HL-60/S4 treated with retinoic acid at 250 ng/mL for 4 days and 3 days (cell line): ENCODE results near the gene PPP4R4.
"Not testable (repeated sequence)": the region's sequence is repeated elsewhere in the genome, so short reads cannot be mapped to it uniquely, and the experiment has no call there.

Source experiments
- in situ Hi-C: fragments of 300-500 bp; cut with MboI; formaldehyde crosslinking; loops from 2 replicates; pipeline ENCODE4 v1.7.0; 2022; ENCODE audit warnings: low sequenced_read_pairs

Gene PPP4R4

DNA sequence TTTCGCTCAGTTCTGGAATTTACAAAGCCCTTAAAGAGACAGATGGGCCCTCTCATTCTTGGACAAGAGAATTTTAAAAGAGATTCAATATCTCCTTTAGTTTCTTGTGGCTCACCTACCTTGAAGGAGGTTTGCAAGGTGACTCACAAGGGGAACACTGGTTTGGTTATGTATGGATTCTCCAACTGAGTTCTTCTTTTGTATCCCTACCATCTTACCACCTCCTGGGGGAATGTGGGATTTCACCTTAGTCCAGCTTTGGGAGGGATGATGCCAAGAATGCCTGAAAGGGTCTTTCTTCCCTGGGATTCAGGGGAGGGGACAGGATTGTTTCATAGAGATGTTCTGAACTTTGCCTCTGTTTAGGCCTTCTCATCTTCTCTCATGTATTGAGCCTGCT, 3.7 kb downstream of the PPP4R4 start:
- in situ Hi-C loops: no loop called here

DNA sequence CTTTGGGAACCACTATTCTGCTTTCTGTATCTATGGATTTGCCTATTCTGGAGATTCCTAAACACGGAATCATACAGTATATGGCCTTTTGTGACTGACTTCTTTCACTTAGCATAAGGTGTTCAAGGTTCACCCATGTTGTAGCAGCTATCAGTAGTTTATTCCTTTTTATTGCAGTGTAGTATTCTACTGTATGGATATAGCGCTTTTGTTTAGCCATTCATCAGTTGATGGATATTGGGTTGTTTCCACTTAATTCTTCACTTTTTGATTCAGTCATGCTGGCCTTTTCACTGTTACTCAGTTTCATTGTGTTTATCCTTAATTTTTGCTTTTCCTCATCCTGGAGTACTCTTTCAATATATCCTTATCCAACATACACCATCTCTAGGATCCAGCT, 5.1 kb downstream of the PPP4R4 start:
- in situ Hi-C loops: no loop called here

DNA sequence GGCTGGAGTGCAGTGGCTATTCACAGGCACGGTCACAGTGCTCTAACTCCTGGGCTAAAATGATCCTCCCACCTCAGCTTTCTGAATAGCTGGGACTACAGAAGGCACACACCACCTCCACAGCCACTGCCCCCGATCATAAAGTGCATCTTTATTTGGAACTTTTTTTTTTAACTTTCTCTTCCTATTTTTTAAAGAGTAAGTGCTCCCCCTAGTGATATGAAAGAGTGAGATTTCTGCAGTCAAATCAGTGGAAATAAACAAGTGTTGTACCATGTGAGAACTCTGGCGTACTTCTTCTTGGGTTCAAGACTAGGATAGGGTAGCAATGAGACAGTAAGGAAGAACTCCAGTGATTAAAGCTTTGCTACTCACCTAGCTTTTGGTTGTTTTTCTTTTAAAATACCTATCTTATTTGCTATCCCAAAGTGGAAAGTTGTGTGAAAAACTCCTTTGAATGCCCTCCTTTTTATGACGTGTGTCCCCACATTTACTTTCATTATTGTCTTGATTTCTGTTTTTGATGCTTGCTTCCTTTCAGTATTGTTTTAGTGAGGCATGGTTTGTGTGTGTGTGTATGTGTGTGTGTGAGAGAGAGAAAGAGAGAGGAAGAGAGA, 6.6 kb downstream of the PPP4R4 start:
- in situ Hi-C loops: no loop called here

DNA sequence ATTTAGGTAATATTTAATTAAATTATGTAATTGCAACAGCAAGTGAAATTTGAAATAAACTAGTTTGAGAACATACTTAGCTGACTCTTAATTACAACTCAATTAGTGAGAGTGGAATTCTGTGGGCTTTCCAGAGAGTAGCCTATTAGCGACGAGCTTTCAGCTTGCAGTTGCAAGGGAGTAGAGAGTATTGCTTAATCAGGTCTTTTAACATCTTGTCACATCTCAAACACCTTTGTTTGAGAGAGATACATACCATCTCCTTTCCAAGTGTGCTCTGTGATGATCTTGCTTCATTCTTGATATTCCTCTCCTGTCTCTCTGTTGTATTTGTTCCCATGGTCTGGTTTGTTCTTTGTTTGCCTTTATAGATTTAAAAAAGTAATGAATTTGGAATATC, 7.7 kb downstream of the PPP4R4 start:
- in situ Hi-C loops: no loop called here

DNA sequence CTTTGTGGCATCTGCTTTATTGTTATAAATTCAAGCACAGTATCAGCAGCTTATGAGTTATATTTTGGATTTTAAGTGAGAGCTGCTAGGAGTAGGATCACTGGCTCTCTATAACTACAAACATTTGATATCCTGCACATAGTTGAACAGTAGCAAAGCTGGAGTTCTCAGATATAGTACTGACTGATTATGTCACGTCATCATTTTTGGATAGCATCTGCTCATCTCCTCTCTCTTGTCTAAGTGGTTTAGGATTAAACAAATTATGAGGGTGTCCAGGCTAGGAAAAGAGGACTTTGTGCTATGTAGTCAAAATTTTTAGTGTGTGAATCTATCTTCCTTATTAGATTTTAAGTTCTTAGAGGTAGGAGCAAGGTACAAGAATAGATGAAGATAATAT, 18.4 kb downstream of the PPP4R4 start:
- in situ Hi-C loops: no loop called here

DNA sequence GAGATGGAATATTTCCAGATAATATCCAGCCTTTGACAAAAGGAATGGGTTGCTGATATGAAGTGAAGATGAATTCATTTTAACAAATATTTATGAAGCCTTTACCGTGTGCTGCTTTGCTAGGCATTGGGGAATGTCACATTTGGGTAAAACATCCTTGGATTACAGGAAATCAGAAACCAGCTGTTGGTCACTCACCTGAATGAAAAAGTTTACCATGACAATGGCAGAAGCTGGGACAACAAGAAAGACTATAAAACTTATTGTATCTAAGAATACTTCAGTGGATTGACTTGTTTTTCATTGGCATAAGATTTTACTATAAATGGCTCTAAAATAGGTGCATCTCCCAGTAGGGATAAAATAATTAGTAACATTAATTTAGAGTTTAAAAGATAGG, 19.7 kb downstream of the PPP4R4 start:
- in situ Hi-C loops: no loop called here

DNA sequence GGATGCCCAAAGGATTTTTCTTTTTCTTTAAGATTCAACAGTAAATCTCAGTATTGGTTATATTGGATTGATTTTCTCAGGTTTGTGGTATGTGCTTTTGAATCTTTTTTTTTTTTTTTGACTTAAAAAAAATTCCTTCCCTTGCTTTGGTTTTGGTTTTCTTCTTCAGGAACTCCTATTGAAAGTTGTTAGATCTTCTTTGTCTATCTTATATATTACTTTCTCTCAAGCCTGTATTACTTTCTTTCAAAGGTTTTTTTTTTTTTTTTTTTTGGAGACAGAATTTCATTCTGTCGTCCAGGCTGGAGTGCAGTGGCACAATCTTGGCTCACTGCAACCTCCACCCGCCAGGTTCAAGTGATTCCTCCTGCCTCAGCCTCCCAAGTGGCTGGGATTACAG, 21.9 kb downstream of the PPP4R4 start:
- in situ Hi-C loops: no loop called here

DNA sequence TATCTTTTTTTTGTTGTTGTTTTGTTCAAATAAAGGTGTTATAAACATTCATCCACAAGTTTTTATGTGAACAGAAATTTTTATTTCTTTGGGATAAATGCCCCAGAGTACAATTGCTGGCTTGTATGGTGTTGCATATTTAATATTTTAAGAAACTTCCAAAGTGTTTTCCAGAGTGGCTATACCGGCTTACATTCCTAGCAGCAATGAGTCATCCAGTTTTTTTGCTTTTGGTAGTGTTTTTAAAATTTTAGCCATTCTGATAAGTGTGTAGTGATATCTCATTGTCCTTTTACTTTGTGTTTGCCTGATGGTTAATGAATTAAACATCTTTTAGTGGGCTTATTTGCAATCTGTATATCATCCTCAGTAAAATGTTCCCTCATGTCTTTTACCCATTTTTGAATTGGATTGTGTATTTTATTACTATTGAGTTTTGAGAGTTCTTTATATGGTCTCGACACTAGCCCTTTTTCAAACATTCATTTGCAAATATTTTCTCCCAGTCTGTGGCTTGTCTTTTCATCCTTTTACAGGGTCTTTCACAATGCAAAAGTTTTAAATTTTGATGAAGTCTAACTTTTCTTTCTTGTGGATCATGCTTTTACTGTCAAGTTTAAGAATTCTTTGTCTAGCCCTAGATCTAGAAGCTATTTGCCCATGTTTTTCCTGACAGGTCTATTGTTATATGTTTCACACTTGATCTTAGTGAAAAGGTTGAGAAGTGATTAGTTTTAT, 29.5 kb downstream of the PPP4R4 start:
- in situ Hi-C loops: no loop called here

DNA sequence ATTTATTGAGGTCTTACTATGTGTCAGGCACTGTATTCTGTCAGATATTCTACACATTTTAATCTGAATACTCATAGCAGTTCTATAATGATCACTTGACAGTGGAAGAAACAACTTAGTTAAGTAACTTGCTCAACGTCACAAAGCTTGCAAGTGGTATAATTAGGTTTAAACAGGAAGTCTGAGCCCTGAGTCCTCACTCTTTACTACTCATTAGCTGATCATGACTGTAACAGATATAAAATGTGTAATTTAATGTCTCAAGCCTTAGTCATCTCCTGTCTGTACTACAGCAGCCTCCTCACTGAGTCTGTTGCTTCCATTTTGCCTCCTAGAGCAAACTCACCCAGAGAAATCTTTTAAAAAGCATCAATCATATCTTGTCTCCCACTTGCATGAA, 38.9 kb downstream of the PPP4R4 start:
- in situ Hi-C loops: no loop called here

DNA sequence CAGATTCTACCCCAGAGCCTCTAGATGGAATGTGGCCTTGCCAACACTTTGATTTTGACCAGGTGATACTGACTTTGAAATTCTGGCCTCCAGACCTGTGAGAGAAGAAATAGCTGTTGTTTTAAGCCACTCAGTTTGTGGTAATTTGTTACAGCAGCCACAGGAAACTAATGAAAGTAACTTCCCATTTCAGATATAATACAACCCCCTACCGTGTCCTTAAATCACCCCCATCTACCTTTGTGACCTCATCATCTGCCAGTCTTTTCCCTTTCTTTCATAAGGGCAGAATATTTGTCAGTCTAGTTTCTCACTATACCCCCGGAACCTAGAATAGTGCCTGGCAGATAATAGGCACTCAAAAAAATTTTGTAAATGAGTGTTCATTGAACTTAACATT, 39.6 kb downstream of the PPP4R4 start:
- in situ Hi-C loops: no loop called here

DNA sequence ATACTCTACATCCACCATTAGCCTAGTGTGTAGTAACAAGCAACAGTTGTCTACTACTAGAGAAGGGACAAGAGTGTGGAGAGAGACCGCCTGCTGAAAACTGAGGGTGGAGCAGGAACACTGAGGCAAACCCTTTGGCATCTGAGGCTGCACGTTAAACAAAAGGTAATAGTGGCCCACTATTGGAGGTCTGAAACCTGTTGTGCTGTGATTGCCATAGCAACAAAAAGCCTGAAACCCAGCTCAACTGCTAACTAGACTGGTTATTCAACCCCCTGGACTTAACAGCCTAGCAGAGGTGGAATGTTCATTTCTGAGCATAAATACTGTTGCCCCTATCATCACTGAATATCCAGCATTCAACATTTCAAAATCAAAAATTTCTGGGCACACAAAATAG, 43.0 kb downstream of the PPP4R4 start:
- in situ Hi-C loops: no loop called here

DNA sequence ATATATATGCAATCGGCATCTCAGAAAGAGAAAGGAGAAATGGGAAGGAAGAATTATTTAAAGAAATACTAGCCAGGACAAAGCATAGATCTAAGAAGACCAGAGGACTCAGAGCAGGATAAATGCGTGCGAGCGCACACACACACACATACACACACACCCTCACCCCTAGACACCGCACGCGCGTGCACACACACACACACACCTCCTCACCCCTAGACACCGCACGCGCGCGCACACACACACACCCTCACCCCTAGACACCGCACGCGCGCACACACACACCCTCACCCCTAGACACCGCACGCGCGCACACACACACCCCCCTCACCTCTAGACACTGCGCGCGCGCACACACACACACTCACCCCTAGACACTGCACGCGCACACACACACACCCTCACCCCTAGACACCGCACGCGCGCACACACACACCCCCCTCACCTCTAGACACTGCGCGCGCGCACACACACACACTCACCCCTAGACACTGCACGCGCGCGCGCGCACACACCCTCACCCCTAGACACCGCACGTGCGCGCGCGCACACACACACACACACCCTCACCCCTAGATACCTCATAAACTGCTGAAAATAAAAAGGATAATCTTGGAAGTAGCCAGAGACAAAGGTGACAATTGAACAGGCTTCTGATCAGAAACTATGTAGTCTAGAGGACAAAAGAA, 44.2 kb downstream of the PPP4R4 start:
- in situ Hi-C loops: not testable (repeated sequence)

DNA sequence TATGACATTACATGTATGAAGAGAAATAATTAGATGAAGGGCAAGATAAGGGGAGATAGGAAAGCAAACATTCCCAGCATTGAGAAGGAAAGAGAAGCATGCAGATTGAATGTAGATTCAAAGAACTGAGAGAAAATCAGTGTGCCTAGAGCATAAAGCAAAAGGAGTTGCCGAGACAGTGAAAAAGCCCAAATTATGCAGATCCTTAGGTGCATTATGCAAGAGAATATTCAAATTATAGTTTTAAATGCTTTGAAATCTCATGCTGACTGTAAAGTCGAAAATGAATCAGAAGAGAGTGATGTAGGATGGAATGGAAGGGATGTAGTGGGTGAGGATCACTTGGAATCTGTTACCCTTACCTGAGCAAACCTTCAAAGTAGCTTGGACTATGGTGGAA, 49.9 kb downstream of the PPP4R4 start:
- in situ Hi-C loops: no loop called here

DNA sequence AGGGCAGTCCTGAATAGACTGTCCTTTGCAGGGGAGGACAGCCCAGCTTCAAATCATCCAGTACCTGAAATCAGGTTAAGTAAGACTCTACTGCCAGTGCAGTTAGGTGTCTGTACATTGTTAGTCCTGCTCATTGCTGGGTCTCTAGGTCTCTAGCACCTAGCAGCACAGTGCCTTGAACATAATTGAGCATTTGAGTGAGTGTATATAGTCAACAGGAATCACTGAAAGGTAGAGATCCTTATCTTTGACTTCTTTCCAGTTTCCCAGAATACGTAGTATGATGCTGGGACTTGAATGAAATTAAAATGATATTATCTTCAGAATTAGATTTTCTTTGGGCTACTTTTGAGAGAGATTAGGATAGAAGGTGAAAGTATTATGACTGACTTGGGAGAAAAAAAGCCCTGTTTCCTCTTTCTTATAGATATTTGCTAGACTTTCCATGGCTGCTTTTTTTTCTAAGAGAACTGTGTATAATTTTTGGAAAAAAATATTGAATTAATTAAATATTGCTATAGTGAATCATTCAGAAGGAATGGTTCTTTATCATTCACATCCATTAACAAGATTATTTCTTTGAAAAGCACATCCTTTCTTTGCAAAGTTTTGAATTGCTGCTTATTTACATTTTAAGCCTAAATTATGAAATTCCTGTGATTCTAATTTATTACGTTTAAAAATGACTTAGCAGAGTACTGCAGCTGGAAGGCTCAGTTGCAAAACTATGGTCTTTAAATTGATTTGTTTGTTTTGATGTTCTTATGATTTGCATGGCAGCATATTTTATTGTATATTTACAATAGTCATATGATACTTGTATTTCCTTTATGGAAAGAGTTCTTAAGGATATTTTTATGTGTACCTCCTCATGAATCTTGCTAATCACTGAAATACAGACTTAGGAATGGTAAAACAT, 51.6 kb downstream of the PPP4R4 start:
- in situ Hi-C loops: no loop called here

DNA sequence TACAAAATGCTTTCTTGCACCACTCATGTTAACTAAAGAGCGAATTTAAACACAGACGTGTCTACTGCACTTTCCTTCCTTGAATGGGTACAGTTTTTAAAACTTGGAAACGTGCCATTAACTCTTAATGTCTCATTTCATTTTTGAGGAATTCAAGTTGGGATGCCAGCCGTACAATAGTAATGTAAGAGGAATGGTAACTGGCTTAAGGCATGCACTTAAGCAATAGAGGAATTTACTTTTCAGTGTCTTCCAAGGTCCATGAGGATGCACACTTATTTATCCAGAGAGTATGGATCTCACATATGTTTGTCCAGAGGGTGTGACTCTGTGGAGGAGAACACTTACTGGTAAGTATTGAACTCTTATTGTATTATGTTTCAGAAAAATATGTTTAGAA, 52.9 kb downstream of the PPP4R4 start:
- in situ Hi-C loops: no loop called here

DNA sequence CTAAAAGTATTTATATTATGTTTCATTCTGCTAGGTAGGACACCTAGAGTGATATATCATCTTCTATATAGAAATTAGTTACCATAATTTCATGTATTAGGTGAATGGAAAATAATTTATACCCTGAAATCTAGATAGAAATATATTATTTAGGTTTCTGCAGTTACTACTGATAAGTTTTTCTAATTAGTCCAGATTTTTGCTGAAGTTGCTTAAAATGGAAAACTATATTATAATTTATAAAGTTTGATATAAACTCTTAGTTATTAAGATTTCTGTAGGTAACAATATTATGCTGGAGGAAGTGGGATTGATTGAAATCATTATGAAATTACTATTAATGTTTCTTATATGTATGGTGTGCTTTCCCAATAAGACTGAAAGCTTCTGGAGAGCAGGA, 62.9 kb downstream of the PPP4R4 start:
- in situ Hi-C loops: no loop called here

DNA sequence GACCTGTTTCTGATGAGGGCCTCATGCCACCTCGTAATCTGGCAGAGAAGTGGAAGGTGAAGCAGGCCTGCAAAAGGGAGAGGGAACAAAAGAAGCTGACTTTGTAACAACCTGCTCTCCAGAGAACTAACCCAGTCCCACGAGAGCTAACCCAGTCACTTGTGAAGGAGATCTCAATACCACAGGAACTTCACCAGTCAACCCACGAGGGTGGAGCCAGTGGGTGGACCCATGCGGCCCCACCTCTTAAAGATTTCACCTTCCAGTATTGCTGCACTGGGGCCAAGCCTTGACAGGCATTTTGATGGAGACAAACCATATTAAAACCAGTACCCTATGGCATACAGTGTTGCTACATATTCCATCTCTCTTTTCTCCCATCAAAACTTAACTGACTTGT, 63.9 kb downstream of the PPP4R4 start:
- in situ Hi-C loops: no loop called here

DNA sequence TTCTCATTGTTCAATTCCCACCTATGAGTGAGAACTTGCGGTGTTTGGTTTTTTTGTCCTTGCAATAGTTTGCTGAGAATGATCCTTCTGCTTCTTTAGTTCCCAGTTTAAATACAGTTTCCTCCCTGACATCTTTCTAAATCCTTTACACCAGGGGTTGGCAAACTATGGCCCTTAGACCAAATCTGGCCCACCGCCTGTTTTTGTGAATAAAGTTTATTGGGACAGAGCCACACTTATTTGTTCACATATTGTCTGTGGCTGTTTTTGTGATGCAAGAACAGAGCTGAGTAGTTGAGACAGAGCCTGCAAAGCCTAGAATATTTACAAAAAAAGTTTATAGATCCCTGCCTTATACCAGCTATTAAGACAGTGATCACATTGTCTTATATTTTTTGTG, 65.3 kb downstream of the PPP4R4 start:
- in situ Hi-C loops: no loop called here

DNA sequence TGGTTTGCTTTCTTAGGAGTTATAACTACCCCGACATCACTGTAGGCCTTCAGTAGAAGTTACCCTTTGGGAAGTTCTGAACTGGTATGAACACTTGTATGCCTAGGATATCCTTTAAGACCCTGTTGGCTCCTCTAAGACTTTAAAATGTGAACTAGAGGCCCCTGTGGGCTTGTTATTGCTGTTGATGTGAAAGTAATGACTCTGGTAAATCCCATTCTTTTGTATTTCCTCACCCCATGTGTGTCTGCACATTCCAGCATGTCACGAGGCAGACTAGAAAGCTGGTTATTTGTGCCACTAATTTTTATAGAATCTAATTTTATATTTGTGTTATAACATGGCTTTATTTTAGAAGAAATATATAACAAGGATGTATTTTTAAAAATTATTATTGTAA, 70.1 kb downstream of the PPP4R4 start:
- in situ Hi-C loops: no loop called here

DNA sequence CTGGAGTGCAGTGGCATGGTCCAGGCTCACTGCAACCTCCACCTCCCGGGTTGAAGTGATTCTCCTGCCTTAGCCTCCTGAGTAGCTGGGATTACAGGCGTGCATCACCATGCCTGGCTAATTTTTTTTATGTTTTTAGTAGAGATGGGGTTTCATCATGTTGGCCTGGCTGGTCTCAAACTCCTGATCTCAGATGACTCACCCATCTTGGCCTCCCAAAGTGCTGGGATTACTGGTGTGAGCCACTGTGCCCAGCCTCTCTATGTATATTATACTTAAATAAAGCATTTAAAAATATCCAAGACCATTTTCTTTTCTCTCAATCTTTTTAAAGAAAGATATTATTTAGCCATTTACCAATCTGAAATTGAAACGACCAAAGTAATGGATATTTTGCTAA, 90.1 kb downstream of the PPP4R4 start:
- in situ Hi-C loops: not testable (repeated sequence)

DNA sequence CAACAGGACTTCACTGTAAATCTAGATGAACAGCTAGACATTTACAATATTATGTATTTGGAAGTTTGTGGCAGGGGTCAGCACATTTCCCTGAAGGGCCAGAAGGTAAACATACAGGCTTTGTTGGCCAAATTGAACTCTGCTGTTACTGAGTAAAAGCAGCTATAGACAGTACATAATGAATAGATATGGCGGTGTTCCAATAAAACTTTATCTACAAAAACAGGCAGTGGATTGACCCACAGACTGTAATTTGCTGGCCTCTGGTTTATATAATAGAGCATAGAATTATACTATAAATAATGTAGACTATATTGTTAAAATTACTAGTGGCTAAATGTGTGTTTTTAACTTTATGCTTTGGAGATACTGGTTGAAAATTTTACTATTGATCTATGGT, 93.2 kb downstream of the PPP4R4 start:
- in situ Hi-C loops: no loop called here
